HL-60 (cell line): Measurements from ENCODE around the gene PRICKLE4.

Experiments
- DNase-seq, 2 experiments: peaks; one replicate each; pipeline ENCODE4 v3.0.0-alpha.2; 2010 to 2020; ENCODE audit warnings: low read depth in 1 of 2, low spot score in 1 of 2
- H3K27ac ChIP-seq: fragments of 250-450 bp; sonication (Bioruptor Pico); replicated peaks from 2 replicates; pipeline ENCODE4 v1.5.1; 2020; ENCODE audit warnings: mild to moderate bottlenecking, moderate library complexity
- H3K27me3 ChIP-seq: fragments of 250-450 bp; sonication (Bioruptor Pico); 2 replicates; pipeline ENCODE4 v1.5.1; 2021; ENCODE audit warnings: mild to moderate bottlenecking, moderate library complexity; ENCODE audit not compliant: insufficient read depth, poor library complexity, severe bottlenecking
- H3K4me3 ChIP-seq: replicated peaks from 2 replicates; pipeline ENCODE4 v1.5.1; 2011; ENCODE audit warnings: mild to moderate bottlenecking, control low read depth, low read length; ENCODE audit not compliant: insufficient read depth
- CTCF ChIP-seq: IDR thresholded peaks from one replicate; pipeline ENCODE4 v1.5.1; 2011; ENCODE audit warnings: low read length, control low read depth, inconsistent platforms; ENCODE audit not compliant: insufficient read depth
- GABPA ChIP-seq: IDR thresholded peaks from 2 replicates; pipeline ENCODE4 v1.6.1; 2012; ENCODE audit warnings: low read depth
- POLR2AphosphoS5 ChIP-seq: IDR thresholded peaks from 2 replicates; pipeline ENCODE4 v1.6.1; 2012; ENCODE audit warnings: low read depth
- REST ChIP-seq: IDR thresholded peaks from 2 replicates; pipeline ENCODE4 v1.6.1; 2012; ENCODE audit warnings: low read depth; ENCODE audit not compliant: insufficient replicate concordance
- SPI1 ChIP-seq: IDR thresholded peaks from 2 replicates; pipeline ENCODE4 v1.6.1; 2012; ENCODE audit warnings: low read depth, mild to moderate bottlenecking, borderline replicate concordance

PRICKLE4 gene

DNA sequence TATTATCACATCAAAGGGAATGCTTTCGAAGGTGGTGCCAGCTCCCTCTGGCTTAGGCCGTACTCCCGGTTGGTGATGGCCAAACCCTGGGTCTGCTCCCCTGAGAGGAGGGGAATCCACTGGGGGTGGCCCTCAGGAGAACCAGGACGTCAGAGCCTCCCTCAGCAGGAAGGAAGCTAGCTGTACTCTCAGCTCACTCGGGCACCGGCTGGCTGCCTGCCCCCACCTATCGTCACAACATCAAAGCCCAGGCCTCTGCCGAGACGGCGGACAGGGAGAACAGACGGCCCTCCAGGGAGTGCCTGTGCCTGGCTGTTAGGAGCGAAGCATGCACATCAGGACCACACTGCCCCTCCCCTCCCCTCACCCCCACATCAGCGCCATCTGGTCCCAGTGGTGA is 24.2 kb upstream of the PRICKLE4 start:
- TF ChIP-seq REST (no peak), GABPA (no peak), CTCF (no peak), POLR2AphosphoS5 (no peak), SPI1 (no peak)

GRCh38 chr6:41757271-41757670 is 23.3 kb upstream of the PRICKLE4 start:
- TF ChIP-seq SPI1 (no peak), POLR2AphosphoS5 (no peak), CTCF (no peak), REST (no peak), GABPA (no peak)
- Histone ChIP-seq H3K27ac (no peak overlapping the region), H3K27me3 (no peaks in the 10 kb centered on the region), H3K4me3 (no peak overlapping the region)
- no peak for DNase-seq

More for the DNA sequence above, 24.2 kb upstream of the PRICKLE4 start:
- H3K4me3 ChIP-seq: no peak overlapping the region
- no peak for DNase-seq
- H3K27ac ChIP-seq: no peak overlapping the region
- H3K27me3 ChIP-seq: no peaks in the 10 kb centered on the region

GRCh38 chr6:41757931-41758640 is 22.5 kb upstream of the PRICKLE4 start:
- Histone ChIP-seq H3K27me3 (no peaks in the 10 kb centered on the region), H3K4me3 (no peak overlapping the region), H3K27ac (no peak overlapping the region)
- TF ChIP-seq REST: no peak
- no peak for TF ChIP-seq SPI1
- no peak for DNase-seq
